ENCODE data around the gene TUT7. TPM values are rescaled to one million over a fixed set of nuclear protein-coding genes. Genes with fewer than 3 reads are reported as not detected.
"Not testable (repeated sequence)": the region's sequence is repeated elsewhere in the genome, so short reads cannot be mapped to it uniquely, and the experiment has no call there.

Gene TUT7
- polyA plus RNA-seq, 3 donors, result 7.5 to 13.3 (median 8.9) TPM

GRCh38 chr9:86322973-86323644 lies 31.1 kb downstream of the TUT7 start:
- no peak overlapping the region for H3K27ac ChIP-seq (ENCODE audit: low read depth, low read length)
- 73 to 84% (median 73%) methylated on average over 8 of the region's 8 CpGs for WGBS, 3 donors

GRCh38 chr9:86321373-86321772 lies 32.8 kb downstream of the TUT7 start:
- no peak overlapping the region for H3K27ac ChIP-seq (ENCODE audit: low read depth, low read length)
- 76 to 94% (median 78%) methylated on average over 5 of the region's 5 CpGs for WGBS, 3 donors

- WGBS, 3 donors, result 95 to 99% (median 97%) methylated on average over 4 of the region's 4 CpGs
- no peak overlapping the region for H3K27ac ChIP-seq (ENCODE audit: low read depth, low read length)
Measured at GRCh38 chr9:86318187-86318586, 36.0 kb downstream of the TUT7 start.

- 42 to 60% (median 57%) methylated on average over 2 of the region's 2 CpGs for WGBS, 3 donors
- no peak overlapping the region for H3K27ac ChIP-seq (ENCODE audit: low read depth, low read length)
Measured at GRCh38 chr9:86315078-86315477, 39.1 kb downstream of the TUT7 start.

- 96 to 97% (median 97%) methylated on average over 2 of the region's 2 CpGs for WGBS, 3 donors
- H3K27ac ChIP-seq (ENCODE audit: low read depth, low read length), result not testable (repeated sequence)
Measured at GRCh38 chr9:86312959-86313358, 41.3 kb downstream of the TUT7 start.

- 87 to 90% (median 88%) methylated on average over 1 of the region's 1 CpG for WGBS, 3 donors
- H3K27ac ChIP-seq (ENCODE audit: low read depth, low read length), result no peak overlapping the region
Measured at GRCh38 chr9:86308687-86309086, 45.5 kb downstream of the TUT7 start.

GRCh38 chr9:86304236-86304730 lies 49.9 kb downstream of the TUT7 start:
- WGBS, 3 donors, result 49 to 61% (median 57%) methylated on average over 3 of the region's 3 CpGs
- H3K27ac ChIP-seq (ENCODE audit: low read depth, low read length), result no peak overlapping the region

- WGBS, 3 donors, result 81 to 86% (median 85%) methylated on average over 4 of the region's 4 CpGs
- H3K27ac ChIP-seq (ENCODE audit: low read depth, low read length), result no peak overlapping the region
Measured at GRCh38 chr9:86303316-86303975, 50.8 kb downstream of the TUT7 start.

- WGBS, 3 donors, result 46 to 84% (median 64%) methylated on average over 1 of the region's 1 CpG
- no peak overlapping the region for H3K27ac ChIP-seq (ENCODE audit: low read depth, low read length)
Measured at GRCh38 chr9:86301686-86302085, 52.5 kb downstream of the TUT7 start.

- WGBS, 3 donors, result 91 to 95% (median 95%) methylated on average over 2 of the region's 2 CpGs
- no peak overlapping the region for H3K27ac ChIP-seq (ENCODE audit: low read depth, low read length)
Measured at GRCh38 chr9:86300701-86301100, 53.5 kb downstream of the TUT7 start.

- WGBS, 3 donors, result 88 to 96% (median 91%) methylated on average over 11 of the region's 11 CpGs
Measured at GRCh38 chr9:86298873-86299272, 55.3 kb downstream of the TUT7 start.

GRCh38 chr9:86290341-86290740 lies 63.9 kb downstream of the TUT7 start:
- 82 to 95% (median 94%) methylated on average over 6 of the region's 6 CpGs for WGBS, 3 donors
- not testable (repeated sequence) for H3K27ac ChIP-seq (ENCODE audit: low read depth, low read length)

More at GRCh38 chr9:86298873-86299272, 55.3 kb downstream of the TUT7 start:
- no peak overlapping the region for H3K27ac ChIP-seq (ENCODE audit: low read depth, low read length)

GRCh38 chr9:86288499-86289198 lies 65.6 kb downstream of the TUT7 start:
- H3K27ac ChIP-seq (ENCODE audit: low read depth, low read length), result no peak overlapping the region
- WGBS, 3 donors, result 90 to 95% (median 91%) methylated on average over 6 of the region's 6 CpGs

GRCh38 chr9:86287013-86287412 lies 67.2 kb downstream of the TUT7 start:
- 47 to 66% (median 59%) methylated on average over 7 of the region's 7 CpGs for WGBS, 3 donors
- H3K27ac ChIP-seq (ENCODE audit: low read depth, low read length), result no peak overlapping the region

- 43 to 59% (median 56%) methylated on average over 3 of the region's 3 CpGs for WGBS, 3 donors
- no peak overlapping the region for H3K27ac ChIP-seq (ENCODE audit: low read depth, low read length)
Measured at GRCh38 chr9:86286278-86286677, 67.9 kb downstream of the TUT7 start.

- no peak overlapping the region for H3K27ac ChIP-seq (ENCODE audit: low read depth, low read length)
- WGBS, 3 donors, result 45 to 56% (median 49%) methylated on average over 2 of the region's 2 CpGs
Measured at GRCh38 chr9:86285261-86285660, 68.9 kb downstream of the TUT7 start.

GRCh38 chr9:86282979-86283535 lies 71.2 kb downstream of the TUT7 start:
- no peak overlapping the region for H3K27ac ChIP-seq (ENCODE audit: low read depth, low read length)
- WGBS, 3 donors, result 15 to 17% (median 16%) methylated on average over 12 of the region's 12 CpGs

- WGBS, 3 donors, result 0 to 1% (median 1%) methylated on average over 73 to 101 of the region's 101 CpGs
- peak within 1 kb of the TSS; percentile 48 for H3K27ac ChIP-seq (ENCODE audit: low read depth, low read length)
Measured at GRCh38 chr9:86282077-86282978, 71.9 kb downstream of the TUT7 start, which contains the start of gene ISCA1. ISCA1 (minus strand) TSS chr9:86282538; CDS start chr9:86282458, 80 bp downstream.

All from adipose tissue (tissue), 3 donors.